ENCODE measurements around the gene SLC4A4. TPM values are rescaled to one million over a fixed set of nuclear protein-coding genes. Genes with fewer than 3 reads are reported as not detected.
A peak's percentile ranks its signal among the peaks of the same experiment; 100 is the strongest.

The SLC4A4 gene
- total RNA-seq, 1 donor from 2014 or later, result 24.6 TPM

- DNase-seq (ENCODE audit: low spot score) (peak; percentile 76), ATAC-seq (peak; percentile 94)
Observed at GRCh38 chr4:71356924-71357663, 18.3 kb downstream of the SLC4A4 start.

- DNase-seq (ENCODE audit: low spot score) (no peak), ATAC-seq (no peak)
Observed at GRCh38 chr4:71360844-71361243, 22.0 kb downstream of the SLC4A4 start.

GRCh38 chr4:71361476-71361875, 22.7 kb downstream of the SLC4A4 start:
- ATAC-seq (no peak), DNase-seq (ENCODE audit: low spot score) (no peak)

- ATAC-seq (no peak), DNase-seq (ENCODE audit: low spot score) (no peak)
Observed at GRCh38 chr4:71366766-71367165, 27.9 kb downstream of the SLC4A4 start.

- DNase-seq (ENCODE audit: low spot score) (no peak), ATAC-seq (no peak)
Observed at GRCh38 chr4:71367546-71367945, 28.7 kb downstream of the SLC4A4 start.

GRCh38 chr4:71368906-71369305, 30.1 kb downstream of the SLC4A4 start:
- DNase-seq (ENCODE audit: low spot score) (no peak), ATAC-seq (no peak)

GRCh38 chr4:71369536-71369935, 30.7 kb downstream of the SLC4A4 start:
- DNase-seq (ENCODE audit: low spot score) (no peak), ATAC-seq (no peak)

- DNase-seq (ENCODE audit: low spot score), result no peak
- ATAC-seq, result no peak
Observed at GRCh38 chr4:71375494-71375893, 36.7 kb downstream of the SLC4A4 start.

- DNase-seq (ENCODE audit: low spot score) (no peak), ATAC-seq (no peak)
Observed at GRCh38 chr4:71377561-71377960, 38.7 kb downstream of the SLC4A4 start.

- DNase-seq (ENCODE audit: low spot score), result no peak
- ATAC-seq, result no peak
Observed at GRCh38 chr4:71379126-71379525, 40.3 kb downstream of the SLC4A4 start.

- DNase-seq (ENCODE audit: low spot score), result no peak
- ATAC-seq, result no peak
Observed at GRCh38 chr4:71380788-71381187, 42.0 kb downstream of the SLC4A4 start.

- DNase-seq (ENCODE audit: low spot score) (no peak), ATAC-seq (peak; percentile 72)
Observed at GRCh38 chr4:71382125-71382899, 43.5 kb downstream of the SLC4A4 start.

GRCh38 chr4:71382900-71383560, 44.2 kb downstream of the SLC4A4 start:
- DNase-seq (ENCODE audit: low spot score) (no peak), ATAC-seq (peak; percentile 88)

- no peak for ATAC-seq
Observed at GRCh38 chr4:71383984-71384383, 45.2 kb downstream of the SLC4A4 start.

GRCh38 chr4:71389149-71389827, 50.5 kb downstream of the SLC4A4 start:
- DNase-seq (ENCODE audit: low spot score) (peak; percentile 58), ATAC-seq (peak; percentile 90)

More at GRCh38 chr4:71383984-71384383, 45.2 kb downstream of the SLC4A4 start:
- no peak for DNase-seq (ENCODE audit: low spot score)

GRCh38 chr4:71392109-71392508, 53.3 kb downstream of the SLC4A4 start:
- DNase-seq (ENCODE audit: low spot score) (no peak), ATAC-seq (peak; percentile 83)

- ATAC-seq, result no peak
- DNase-seq (ENCODE audit: low spot score), result no peak
Observed at GRCh38 chr4:71396382-71396781, 57.6 kb downstream of the SLC4A4 start.

GRCh38 chr4:71400810-71401209, 62.0 kb downstream of the SLC4A4 start:
- ATAC-seq (peak; percentile 63), DNase-seq (ENCODE audit: low spot score) (no peak)

GRCh38 chr4:71402616-71403015, 63.8 kb downstream of the SLC4A4 start:
- ATAC-seq (no peak), DNase-seq (ENCODE audit: low spot score) (no peak)

GRCh38 chr4:71404049-71404448, 65.2 kb downstream of the SLC4A4 start:
- no peak for ATAC-seq
- DNase-seq (ENCODE audit: low spot score), result no peak

- ATAC-seq (no peak), DNase-seq (ENCODE audit: low spot score) (no peak)
Observed at GRCh38 chr4:71405791-71406190, 67.0 kb downstream of the SLC4A4 start.

All from left lobe of liver (tissue), 2 donors.